B cell (primary cell): Measurements from ENCODE around the gene MAGI2. TPM values are rescaled to one million over a fixed set of nuclear protein-coding genes. Genes with fewer than 3 reads are reported as not detected.
A peak's percentile ranks its signal among the peaks of the same experiment; 100 is the strongest.

ENCODE experiments used
- ATAC-seq: fragments of 200-7000 bp; cut with Tn5 transposase; one replicate; pipeline ENCODE4 v1.10.0; 2021; ENCODE audit warnings: low read depth, mild to moderate bottlenecking, moderate number of reproducible peaks, moderate library complexity
- CTCF ChIA-PET: fragments of 350-600 bp; sonication (Branson Sonifier 250); formaldehyde crosslinking; loops from one replicate; lab custom pipeline; 2021; ENCODE audit warnings: antibody characterized with exemption, inconsistent platforms; lab: Charles Lee
- POLR2A ChIA-PET: fragments of 350-600 bp; sonication (Branson Sonifier 250); formaldehyde crosslinking; loops from one replicate; lab custom pipeline; 2021; ENCODE audit warnings: antibody characterized with exemption; lab: Charles Lee
- DNase-seq: peaks from one replicate; pipeline ENCODE4 v3.0.0; 2013
- H2AFZ ChIP-seq: 2 replicates; pipeline ENCODE4 v1.6.1; 2012; ENCODE audit warnings: mild to moderate bottlenecking, low read depth, low read length; ENCODE audit not compliant: insufficient read depth, poor library complexity, severe bottlenecking
- H3K27ac ChIP-seq, 2 donors: 1 replicate in 1 of 2; 2 replicates in 1 of 2; pipeline ENCODE4 v1.5.1; 2012 to 2013; ENCODE audit warnings: low read length in 2 of 2, mild to moderate bottlenecking in 2 of 2, moderate library complexity in 1 of 2
- H3K27me3 ChIP-seq, 4 experiments: fragments of 200-600 bp in 1 of 4; sonication (generic) in 1 of 4; replicated peaks in 1 of 4; 1 replicate in 2 of 4; 2 replicates in 2 of 4; pipeline versions ENCODE4 v1.6.1 to v1.7.0; 2013 to 2016; ENCODE audit warnings: low read length in 3 of 4, mild to moderate bottlenecking in 2 of 4, mixed read lengths in 1 of 4, moderate library complexity in 1 of 4; ENCODE audit not compliant: insufficient read depth in 4 of 4, control insufficient read depth in 3 of 4; ENCODE audit errors: control extremely low read depth in 1 of 4
- H3K36me3 ChIP-seq, 2 experiments: replicated peaks in 1 of 2; 1 replicate in 1 of 2; 2 replicates in 1 of 2; pipeline versions ENCODE4 v1.6.1 to v1.7.1; 2013; ENCODE audit warnings: low read length in 1 of 2; ENCODE audit not compliant: insufficient read depth in 2 of 2, control insufficient read depth in 1 of 2; ENCODE audit errors: control extremely low read depth in 1 of 2, extremely low read depth in 1 of 2
- H3K4me1 ChIP-seq, 2 donors: fragments of 200-600 bp in 1 of 2; sonication (generic) in 1 of 2; 1 replicate in 1 of 2; 2 replicates in 1 of 2; pipeline versions ENCODE4 v1.5.1 to v1.6.1; 2013 to 2017; ENCODE audit warnings: low read length in 2 of 2; ENCODE audit not compliant: control insufficient read depth in 2 of 2, insufficient read depth in 2 of 2
- H3K4me2 ChIP-seq: replicated peaks from 2 replicates; pipeline ENCODE3; 2012; ENCODE audit warnings: mild to moderate bottlenecking, low read depth, low read length; ENCODE audit not compliant: poor library complexity, severe bottlenecking
- H3K4me3 ChIP-seq, 5 experiments: fragments of 200-600 bp in 1 of 5; sonication (generic) in 1 of 5; 1 replicate in 3 of 5; 2 replicates in 2 of 5; pipeline versions ENCODE4 v1.5.1 to v1.7.0; 2011 to 2016; ENCODE audit warnings: low read length in 4 of 5, mild to moderate bottlenecking in 4 of 5, low read depth in 2 of 5, control low read depth in 1 of 5, moderate library complexity in 1 of 5; ENCODE audit not compliant: insufficient read depth in 1 of 5; ENCODE audit errors: control extremely low read depth in 1 of 5, extremely low read depth in 1 of 5
- H3K79me2 ChIP-seq: fragments of 200-600 bp; sonication (generic); one replicate; pipeline ENCODE4 v1.6.0; 2016; ENCODE audit warnings: low read length; ENCODE audit not compliant: control insufficient read depth, insufficient read depth
- H3K9ac ChIP-seq: fragments of 200-600 bp; sonication (generic); 2 replicates; pipeline ENCODE4 v1.6.1; 2017; ENCODE audit warnings: mild to moderate bottlenecking, low read length, moderate library complexity
- H3K9me3 ChIP-seq, 3 donors: one replicate each; pipeline versions ENCODE4 v1.6.1 to v1.7.1; 2013; ENCODE audit warnings: low read length in 2 of 3; ENCODE audit not compliant: control insufficient read depth in 2 of 3, insufficient read depth in 1 of 3; ENCODE audit errors: control extremely low read depth in 1 of 3
- H4K20me1 ChIP-seq: 2 replicates; pipeline ENCODE4 v1.6.0; 2012; ENCODE audit warnings: mild to moderate bottlenecking, low read length; ENCODE audit not compliant: insufficient read depth, control insufficient read depth, poor library complexity, severe bottlenecking
- H3K27ac Mint-ChIP-seq: one replicate; pipeline ENCODE4 v1.8.0; 2021; ENCODE audit warnings: mixed read lengths
- H3K27me3 Mint-ChIP-seq: one replicate; pipeline ENCODE4 v1.8.0; 2021; ENCODE audit warnings: mixed read lengths
- H3K4me1 Mint-ChIP-seq: one replicate; pipeline ENCODE4 v1.8.0; 2021; ENCODE audit warnings: mixed read lengths
- H3K4me3 Mint-ChIP-seq: one replicate; pipeline ENCODE4 v1.8.0; 2021; ENCODE audit warnings: mixed read lengths
- H3K9me3 Mint-ChIP-seq: one replicate; pipeline ENCODE4 v1.8.0; 2022; ENCODE audit warnings: mixed read lengths; ENCODE audit not compliant: insufficient read depth
- EZH2 ChIP-seq: IDR thresholded peaks from 2 replicates; pipeline ENCODE4 v1.6.1; 2012; ENCODE audit warnings: borderline replicate concordance, low read depth, mild to moderate bottlenecking, moderate library complexity, low read length; ENCODE audit not compliant: insufficient read depth, poor library complexity, severe bottlenecking
- WGBS: methylation state at CpG from one replicate; pipeline ENCODE4 v1.1.5; 2013; ENCODE audit warnings: missing lambda C conversion rate; ENCODE audit not compliant: insufficient coverage; 5-methylcytosine and 5-hydroxymethylcytosine counted together
- intact Hi-C: fragments of 100-400 bp; cut with micrococcal nuclease; formaldehyde crosslinking; loops from one replicate; pipeline ENCODE4 v1.10.0; 2022
- polyA minus RNA-seq: library from RNA; depleted of rRNA, polyadenylated mRNA; stranded (reverse); fragments of >200 nt; gene quantifications from 2 replicates; pipeline ENCODE4 v1.2.3, GENCODE V29; 2012
- polyA plus RNA-seq: library from polyadenylated mRNA; depleted of rRNA; stranded (reverse); fragments of >200 nt; gene quantifications from 2 replicates; pipeline ENCODE4 v1.2.3, GENCODE V29; 2012
- total RNA-seq, 2 donors: library from RNA; stranded (reverse); fragments of 120-200 nt in 1 of 2; gene quantifications; 1 replicate in 1 of 2; 2 replicates in 1 of 2; pipeline versions ENCODE4 v1.2.3 to v1.2.4, GENCODE V29; 2013 to 2022
- TF ChIP-seq, protein P1 (sequence below): fragments of 200-600 bp; IDR thresholded peaks from one replicate; pipeline ENCODE4 v1.8.0; 2022; ENCODE audit warnings: antibody characterized with exemption, mild to moderate bottlenecking

Gene MAGI2
- total RNA-seq (0.64 and 0.75 TPM in 2 replicates), polyA plus RNA-seq (0.16 and 0.20 TPM in 2 replicates), polyA minus RNA-seq (0.09 and 0.78 TPM in 2 replicates)
- total RNA-seq (2013) = 0.47 TPM

- no peak for TF ChIP-seq EZH2
- TF ChIP-seq, protein P1, sequence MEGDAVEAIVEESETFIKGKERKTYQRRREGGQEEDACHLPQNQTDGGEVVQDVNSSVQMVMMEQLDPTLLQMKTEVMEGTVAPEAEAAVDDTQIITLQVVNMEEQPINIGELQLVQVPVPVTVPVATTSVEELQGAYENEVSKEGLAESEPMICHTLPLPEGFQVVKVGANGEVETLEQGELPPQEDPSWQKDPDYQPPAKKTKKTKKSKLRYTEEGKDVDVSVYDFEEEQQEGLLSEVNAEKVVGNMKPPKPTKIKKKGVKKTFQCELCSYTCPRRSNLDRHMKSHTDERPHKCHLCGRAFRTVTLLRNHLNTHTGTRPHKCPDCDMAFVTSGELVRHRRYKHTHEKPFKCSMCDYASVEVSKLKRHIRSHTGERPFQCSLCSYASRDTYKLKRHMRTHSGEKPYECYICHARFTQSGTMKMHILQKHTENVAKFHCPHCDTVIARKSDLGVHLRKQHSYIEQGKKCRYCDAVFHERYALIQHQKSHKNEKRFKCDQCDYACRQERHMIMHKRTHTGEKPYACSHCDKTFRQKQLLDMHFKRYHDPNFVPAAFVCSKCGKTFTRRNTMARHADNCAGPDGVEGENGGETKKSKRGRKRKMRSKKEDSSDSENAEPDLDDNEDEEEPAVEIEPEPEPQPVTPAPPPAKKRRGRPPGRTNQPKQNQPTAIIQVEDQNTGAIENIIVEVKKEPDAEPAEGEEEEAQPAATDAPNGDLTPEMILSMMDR = no peak
- H3K27me3 ChIP-seq = peaks cover 0 to 27% (median 8%) of the 10 kb centered on the region in 4 experiments
- H3K4me1 ChIP-seq = peaks cover 0 to 9% of the 10 kb centered on the region in 2 donors
- no peak within 1 kb of the TSS for H3K27ac ChIP-seq
- ChIA-PET CTCF (no interaction called here), POLR2A (no interaction called here)
- Mint-ChIP-seq H3K9me3 (no peaks in the 10 kb centered on the region), H3K4me3 (peak within 1 kb of the TSS; percentile 13), H3K27me3 (peaks cover 42% of the 10 kb centered on the region), H3K4me1 (peaks cover 5% of the 10 kb centered on the region), H3K27ac (no peak within 1 kb of the TSS)
- H3K4me2 ChIP-seq = peak within 1 kb of the TSS; percentile 6
- no peaks in the 10 kb centered on the region for H3K79me2 ChIP-seq
- ATAC-seq = no peak
- H3K4me3 ChIP-seq = no peak within 1 kb of the TSS
- no peaks in the 10 kb centered on the region for H4K20me1 ChIP-seq
- H2AFZ ChIP-seq = no peak within 1 kb of the TSS
- H3K9ac ChIP-seq = no peak within 1 kb of the TSS
- no peak for DNase-seq
- no peaks in the 10 kb centered on the region for H3K36me3 ChIP-seq
- peaks cover 0 to 29% (median 0%) of the 10 kb centered on the region in 3 donors for H3K9me3 ChIP-seq
- WGBS = 5% methylated on average over 52 of the region's 67 CpGs
- intact Hi-C loops = no loop called here
These were observed at the start of gene MAGI2 for GRCh38 chr7:79453558-79454360. Gene MAGI2, minus strand, starts transcription at chr7:79453667. Its CDS starts 347 bp downstream, at chr7:79453320.

- ATAC-seq (no peak), DNase-seq (no peak)
- Histone ChIP-seq H3K4me1 (no peaks in the 10 kb centered on the region), H3K4me2 (no peak overlapping the region), H2AFZ (no peak overlapping the region), H3K9ac (no peak overlapping the region), H3K27me3 (no peaks in the 10 kb centered on the region), H3K36me3 (no peaks in the 10 kb centered on the region), H3K79me2 (no peaks in the 10 kb centered on the region), H4K20me1 (no peaks in the 10 kb centered on the region), H3K9me3 (no peaks in the 10 kb centered on the region), H3K27ac (no peak overlapping the region), H3K4me3 (no peak overlapping the region)
- 100% methylated on average over 1 of the region's 1 CpG for WGBS
- CTCF ChIA-PET = no interaction called here
- POLR2A ChIA-PET = no interaction called here
- no peaks in the 10 kb centered on the region for H3K27me3 Mint-ChIP-seq
- H3K4me1 Mint-ChIP-seq = no peaks in the 10 kb centered on the region
- no peak overlapping the region for H3K4me3 Mint-ChIP-seq
- H3K9me3 Mint-ChIP-seq = peaks cover 3% of the 10 kb centered on the region
- no peak overlapping the region for H3K27ac Mint-ChIP-seq
- intact Hi-C loops = no loop called here
- TF ChIP-seq EZH2 = no peak
- TF ChIP-seq, protein P1 = no peak
These were observed 48.7 kb upstream of the MAGI2 start for GRCh38 chr7:79502151-79502550.
